Adrenal gland (tissue), 5 donors: ENCODE measurements around the gene FKBP10.

Experiments used
- CTCF ChIP-seq, 6 experiments: fragments of 450-650 bp in 4 of 6; fragments of 200-600 bp in 2 of 6; sonication (generic) in 1 of 6; IDR thresholded peaks; 1 replicate in 5 of 6; 2 replicates in 1 of 6; pipeline versions ENCODE4 v1.5.1 to v1.8.0; 2016 to 2021; ENCODE audit warnings: antibody characterized with exemption in 6 of 6, mild to moderate bottlenecking in 2 of 6, moderate library complexity in 1 of 6
- POLR2A ChIP-seq, 2 donors: fragments of 450-650 bp; IDR thresholded peaks; one replicate each; pipeline ENCODE4 v1.6.1; 2017; ENCODE audit warnings: antibody characterized with exemption in 2 of 2, mild to moderate bottlenecking in 2 of 2, moderate library complexity in 1 of 2
- donor health status: DM: no; HTN: no; CAD: no.

- no peak for TF ChIP-seq CTCF (IDR thresholded peaks at IDR 0.05)
- no peak for TF ChIP-seq POLR2A (IDR thresholded peaks at IDR 0.05)
Measured at GRCh38 chr17:41860254-41860931, 47.6 kb downstream of the FKBP10 start.
